Activated naive CD8-positive, alpha-beta T cell treated with anti-CD3 and anti-CD28 coated beads, Interleukin-2, amount 10 ng/mL, durations not matched to agents 7 days and 5 days (primary cell): ENCODE measurements around the gene DPP6. TPM values are rescaled to one million over a fixed set of nuclear protein-coding genes. Genes with fewer than 3 reads are reported as not detected.
"Not testable (repeated sequence)": the region's sequence is repeated elsewhere in the genome, so short reads cannot be mapped to it uniquely, and the experiment has no call there.

ENCODE experiments used
- ATAC-seq: fragments of 150-1000 bp; cut with Tn5 transposase; one replicate; pipeline ENCODE4 v1.10.0; 2021; ENCODE audit warnings: low read depth, moderate library complexity
- POLR2A ChIA-PET: fragments of 350-600 bp; sonication (Branson Sonifier 250); formaldehyde crosslinking; loops from one replicate; lab custom pipeline; 2021; ENCODE audit warnings: antibody characterized with exemption; lab: Charles Lee
- DNase-seq: peaks from one replicate; pipeline ENCODE4 v3.0.0; 2021
- H3K27ac Mint-ChIP-seq: one replicate; pipeline ENCODE4 v1.8.0; 2022; ENCODE audit warnings: mild to moderate bottlenecking, mixed read lengths
- H3K27me3 Mint-ChIP-seq: one replicate; pipeline ENCODE4 v1.8.0; 2022; ENCODE audit warnings: mild to moderate bottlenecking, moderate library complexity, mixed read lengths
- H3K36me3 Mint-ChIP-seq: one replicate; pipeline ENCODE4 v1.8.0; 2021; ENCODE audit warnings: mild to moderate bottlenecking, mixed read lengths
- H3K4me1 Mint-ChIP-seq: one replicate; pipeline ENCODE4 v1.8.0; 2021; ENCODE audit warnings: mixed read lengths
- H3K4me3 Mint-ChIP-seq: one replicate; pipeline ENCODE4 v1.8.0; 2022; ENCODE audit warnings: mild to moderate bottlenecking, moderate library complexity, mixed read lengths
- H3K9me3 Mint-ChIP-seq: one replicate; pipeline ENCODE4 v1.8.0; 2021; ENCODE audit warnings: mixed read lengths
- total RNA-seq, 2 experiments: library from RNA; stranded (reverse); gene quantifications; one replicate each; pipeline ENCODE4 v1.2.3, GENCODE V29; 2021

DPP6 gene
- not detected for total RNA-seq

GRCh38 chr7:154051643-154052529 lies at the start of gene DPP6:
Gene DPP6 (plus strand): TSS chr7:154052398.
- H3K9me3 Mint-ChIP-seq, POLR2A ChIA-PET, DNase-seq, H3K27ac Mint-ChIP-seq, H3K4me1 Mint-ChIP-seq, H3K4me3 Mint-ChIP-seq, H3K36me3 Mint-ChIP-seq, H3K27me3 Mint-ChIP-seq, ATAC-seq: not testable (repeated sequence)

DNA sequence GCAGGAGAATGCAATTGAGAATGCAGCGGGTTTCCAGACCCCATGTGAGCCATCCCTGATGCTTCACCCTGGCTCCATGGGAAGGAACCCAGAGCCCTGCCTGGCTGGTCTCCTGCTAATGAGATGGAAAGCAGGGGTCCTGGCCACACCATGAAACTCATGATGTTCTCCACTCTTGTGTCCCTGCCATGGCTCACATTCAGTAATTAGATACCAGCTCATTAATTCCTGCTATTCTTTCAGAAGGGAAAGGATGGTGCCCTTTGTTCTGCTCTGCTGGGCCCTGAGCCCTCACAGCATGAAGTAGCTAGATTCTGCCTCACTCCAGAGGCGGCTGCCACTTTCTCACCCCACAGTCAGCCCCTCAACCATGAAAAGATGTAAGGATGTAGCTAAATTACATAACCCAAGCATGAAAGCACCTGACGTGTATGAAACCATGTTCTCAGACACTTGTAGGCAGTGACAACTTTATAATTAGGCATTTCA lies 42.7 kb upstream of the DPP6 start:
- H3K9me3 Mint-ChIP-seq, H3K27ac Mint-ChIP-seq, H3K4me1 Mint-ChIP-seq, H3K27me3 Mint-ChIP-seq, POLR2A ChIA-PET, ATAC-seq, H3K36me3 Mint-ChIP-seq, DNase-seq, H3K4me3 Mint-ChIP-seq: not testable (repeated sequence)

DNA sequence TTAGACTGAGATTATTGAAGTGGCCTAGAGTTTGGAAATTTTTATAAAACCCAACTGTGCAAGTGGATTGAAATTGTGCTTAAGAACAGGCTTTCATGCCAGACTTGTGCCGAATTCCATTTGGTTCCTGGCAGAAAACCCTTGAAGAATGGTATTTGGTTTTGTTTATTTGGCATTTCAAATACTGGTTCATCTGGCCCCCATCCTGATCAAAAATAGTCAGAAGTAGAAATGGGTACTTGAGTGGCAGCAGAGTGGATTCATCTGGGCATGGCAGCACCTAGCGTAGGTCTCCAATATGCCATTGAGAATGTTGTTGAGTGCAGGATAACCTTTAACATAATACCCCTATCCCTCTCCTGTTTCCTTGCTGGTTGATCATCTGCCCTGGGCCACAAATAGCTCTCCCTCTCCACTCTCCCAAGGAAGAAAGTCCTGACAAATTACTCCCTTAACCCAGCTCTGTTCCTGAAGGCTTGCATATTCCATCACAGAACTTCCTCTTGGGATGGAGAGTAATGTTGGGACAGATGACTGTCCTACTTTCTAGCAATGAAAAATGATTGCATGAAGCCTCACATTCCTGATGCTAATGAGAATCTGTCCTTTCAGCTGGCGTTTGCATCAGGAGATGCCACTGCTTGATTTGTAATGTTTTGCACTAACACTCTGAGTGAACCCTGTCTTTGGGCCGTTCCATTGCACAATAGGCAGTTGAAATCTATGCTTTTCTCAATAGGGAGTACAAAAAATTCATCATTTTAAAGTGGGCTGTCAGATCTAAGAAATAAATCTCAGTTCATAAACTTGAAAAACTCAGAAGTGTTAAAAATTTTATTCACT lies 41.3 kb upstream of the DPP6 start:
- H3K9me3 Mint-ChIP-seq, ATAC-seq, DNase-seq, H3K4me1 Mint-ChIP-seq, H3K27me3 Mint-ChIP-seq, H3K27ac Mint-ChIP-seq, POLR2A ChIA-PET, H3K36me3 Mint-ChIP-seq, H3K4me3 Mint-ChIP-seq: not testable (repeated sequence)

DNA sequence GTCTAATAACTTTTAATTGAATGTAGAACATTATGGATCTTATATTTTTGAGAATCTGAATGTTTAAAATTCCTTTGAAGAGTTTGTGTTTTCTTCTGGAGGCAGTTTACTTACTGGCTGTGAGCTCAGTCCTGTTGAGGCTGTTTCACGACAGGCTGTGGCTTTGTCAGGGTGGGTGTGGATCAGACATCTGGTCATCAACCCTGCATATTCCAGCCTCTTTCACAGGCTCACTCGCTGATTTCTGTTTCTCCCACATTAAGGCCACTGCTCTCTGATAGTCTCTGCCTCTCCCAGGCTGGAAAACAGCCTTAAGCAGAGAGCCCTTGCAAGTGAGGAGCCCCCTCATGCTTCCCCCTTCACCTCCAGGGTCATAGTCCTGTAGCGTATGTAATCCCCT lies 39.4 kb upstream of the DPP6 start:
- H3K36me3 Mint-ChIP-seq, H3K9me3 Mint-ChIP-seq, ATAC-seq, H3K27me3 Mint-ChIP-seq, DNase-seq, H3K4me1 Mint-ChIP-seq, H3K27ac Mint-ChIP-seq, POLR2A ChIA-PET, H3K4me3 Mint-ChIP-seq: not testable (repeated sequence)

DNA sequence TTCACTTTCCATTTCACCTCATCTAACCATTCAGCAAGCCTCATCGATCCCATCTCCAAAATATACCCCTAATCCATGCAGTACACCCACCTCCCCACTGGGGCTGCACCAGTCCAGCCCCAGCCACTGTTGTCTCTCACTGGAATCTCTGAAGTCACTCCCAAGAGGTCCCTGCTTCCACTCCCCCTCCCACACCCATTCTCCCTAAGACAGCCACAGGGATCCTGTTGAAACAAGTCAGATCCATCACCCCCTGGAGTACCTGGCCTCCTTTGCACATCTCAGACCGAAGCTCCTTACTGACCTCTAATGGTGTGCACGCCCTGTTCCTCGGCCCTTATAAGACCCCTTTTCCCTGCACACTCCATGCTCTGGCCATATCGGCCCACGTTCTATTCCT lies 36.6 kb upstream of the DPP6 start:
- not testable (repeated sequence) for H3K9me3 Mint-ChIP-seq

GRCh38 chr7:154018354-154018753 lies 33.8 kb upstream of the DPP6 start:
- H3K36me3 Mint-ChIP-seq, POLR2A ChIA-PET, H3K27ac Mint-ChIP-seq, H3K4me1 Mint-ChIP-seq, ATAC-seq, DNase-seq, H3K9me3 Mint-ChIP-seq, H3K4me3 Mint-ChIP-seq, H3K27me3 Mint-ChIP-seq: not testable (repeated sequence)

More for the DNA sequence above, 36.6 kb upstream of the DPP6 start:
- H3K27ac Mint-ChIP-seq, H3K4me1 Mint-ChIP-seq, H3K27me3 Mint-ChIP-seq, ATAC-seq, POLR2A ChIA-PET, H3K36me3 Mint-ChIP-seq, DNase-seq, H3K4me3 Mint-ChIP-seq: not testable (repeated sequence)

DNA sequence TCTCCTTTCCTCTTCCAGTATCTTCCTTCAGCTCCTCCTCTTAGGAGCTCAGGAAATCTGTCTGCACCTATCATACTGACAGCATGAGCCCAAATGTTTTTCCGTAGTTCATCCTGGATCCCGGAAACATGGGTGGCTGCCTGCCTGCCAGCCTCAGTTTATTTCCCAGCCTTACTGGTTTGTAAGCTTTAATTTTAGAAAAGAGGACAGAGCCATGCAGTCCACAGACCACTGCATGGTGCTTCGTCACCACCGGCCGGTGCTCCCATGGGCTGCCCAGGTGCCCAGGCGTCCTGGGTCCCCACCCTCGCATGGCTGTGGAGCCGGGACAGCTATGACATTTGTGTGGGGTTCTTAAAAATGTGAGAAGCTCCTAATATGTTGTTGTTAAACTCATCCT lies 24.4 kb upstream of the DPP6 start:
- H3K4me3 Mint-ChIP-seq, POLR2A ChIA-PET, H3K9me3 Mint-ChIP-seq, ATAC-seq, H3K27ac Mint-ChIP-seq, H3K36me3 Mint-ChIP-seq, DNase-seq, H3K4me1 Mint-ChIP-seq, H3K27me3 Mint-ChIP-seq: not testable (repeated sequence)

DNA sequence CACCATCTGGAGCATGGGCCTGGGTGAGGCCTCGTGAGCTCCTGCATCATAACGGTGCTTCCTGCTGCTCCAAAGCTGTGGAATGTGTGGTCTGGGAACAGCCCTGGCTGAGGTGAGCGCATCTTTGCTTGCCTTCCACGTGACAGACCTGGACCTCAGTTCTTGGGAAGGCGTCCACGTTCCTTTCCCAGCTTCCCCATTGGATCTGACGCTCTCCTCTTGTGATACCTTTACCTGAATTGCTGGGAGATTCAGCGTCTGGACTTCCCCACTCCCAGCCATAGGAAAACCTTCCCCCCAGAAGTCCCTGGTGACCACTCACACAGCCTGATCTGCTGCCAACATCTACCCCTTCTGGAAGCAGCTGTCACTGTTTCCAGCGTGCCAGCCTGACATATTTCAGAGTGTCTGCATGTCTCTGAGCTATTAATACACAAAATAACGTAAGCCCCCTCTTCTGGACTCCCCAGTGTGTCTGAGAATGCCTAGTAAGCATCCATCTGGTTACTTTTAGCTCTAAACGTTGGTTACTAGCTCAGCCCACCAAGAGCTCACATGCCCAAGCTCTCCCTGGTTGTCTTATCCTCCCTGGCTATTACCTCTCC lies 21.6 kb upstream of the DPP6 start:
- not testable (repeated sequence) for ATAC-seq, H3K27ac Mint-ChIP-seq, H3K9me3 Mint-ChIP-seq

GRCh38 chr7:154039466-154040165 lies 12.6 kb upstream of the DPP6 start:
- H3K9me3 Mint-ChIP-seq, POLR2A ChIA-PET, H3K4me3 Mint-ChIP-seq, H3K27ac Mint-ChIP-seq, H3K36me3 Mint-ChIP-seq, H3K27me3 Mint-ChIP-seq, H3K4me1 Mint-ChIP-seq: not testable (repeated sequence)
- DNase-seq (peak; percentile 57), ATAC-seq (peak; percentile 99)

More for the DNA sequence above, 21.6 kb upstream of the DPP6 start:
- H3K4me3 Mint-ChIP-seq, H3K4me1 Mint-ChIP-seq, POLR2A ChIA-PET, H3K27me3 Mint-ChIP-seq, H3K36me3 Mint-ChIP-seq, DNase-seq: not testable (repeated sequence)

DNA sequence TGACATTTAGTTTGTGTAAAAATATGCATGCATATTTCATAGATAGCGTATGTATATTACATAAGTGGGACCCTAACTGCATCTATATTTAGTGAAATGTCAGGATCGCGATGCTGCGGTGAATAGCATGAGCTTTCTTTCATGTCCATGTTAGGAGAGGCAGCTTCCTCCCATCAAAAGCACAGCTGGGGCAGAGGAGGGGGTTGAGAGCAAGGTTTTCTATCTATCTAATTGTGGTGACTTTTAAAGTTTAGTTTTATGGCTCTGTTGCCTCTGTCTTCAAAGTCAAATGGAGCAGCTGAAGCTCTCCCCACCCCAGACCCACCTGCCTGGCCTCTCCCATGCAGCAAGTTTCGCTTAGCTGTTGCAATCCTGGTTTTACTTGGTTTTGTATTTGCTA lies 1.8 kb upstream of the DPP6 start:
- H3K9me3 Mint-ChIP-seq, H3K27ac Mint-ChIP-seq, POLR2A ChIA-PET, H3K27me3 Mint-ChIP-seq, H3K4me1 Mint-ChIP-seq, ATAC-seq, H3K36me3 Mint-ChIP-seq, DNase-seq, H3K4me3 Mint-ChIP-seq: not testable (repeated sequence)

- DNase-seq, H3K27me3 Mint-ChIP-seq, H3K4me1 Mint-ChIP-seq, POLR2A ChIA-PET, H3K9me3 Mint-ChIP-seq, H3K36me3 Mint-ChIP-seq, H3K4me3 Mint-ChIP-seq, H3K27ac Mint-ChIP-seq: not testable (repeated sequence)
- peak; percentile 91 for ATAC-seq
Measured at GRCh38 chr7:154051006-154051642, 1.1 kb upstream of the DPP6 start.

- H3K36me3 Mint-ChIP-seq, H3K4me3 Mint-ChIP-seq, H3K4me1 Mint-ChIP-seq, DNase-seq, H3K27me3 Mint-ChIP-seq, H3K9me3 Mint-ChIP-seq, H3K27ac Mint-ChIP-seq, POLR2A ChIA-PET, ATAC-seq: not testable (repeated sequence)
Measured at GRCh38 chr7:154052530-154053252, 493 bp downstream of the DPP6 start.
